ENCODE results near the gene DGKG. TPM values are rescaled to one million over a fixed set of nuclear protein-coding genes. Genes with fewer than 3 reads are reported as not detected.

The DGKG gene
- total RNA-seq, 4 donors from 2014 or later, result 0.70 to 13.2 (median 5.9) TPM

GRCh38 chr3:186115239-186115996, 246.6 kb downstream of the DGKG start:
- Histone ChIP-seq H3K36me3 (no peaks in the 10 kb centered on the region), H3K4me1 (peaks cover 0 to 6% (median under 1%) of the 10 kb centered on the region in 4 donors), H3K27me3 (no peaks in the 10 kb centered on the region), H3K4me3 (no peak overlapping the region), H3K27ac (no peak overlapping the region), H3K9me3 (no peaks in the 10 kb centered on the region)
- TF ChIP-seq CTCF (IDR thresholded peaks at IDR 0.05), result no peak
- no peak for TF ChIP-seq POLR2A (IDR thresholded peaks at IDR 0.05)
- DNase-seq, result no peak

- H3K27ac ChIP-seq, result no peak overlapping the region
- no peak overlapping the region for H3K4me3 ChIP-seq
- no peaks in the 10 kb centered on the region for H3K9me3 ChIP-seq
- no peaks in the 10 kb centered on the region for H3K27me3 ChIP-seq
- no peaks in the 10 kb centered on the region for H3K36me3 ChIP-seq
- no peak for DNase-seq
- H3K4me1 ChIP-seq, result peaks cover 0 to 20% (median 12%) of the 10 kb centered on the region in 4 donors
- TF ChIP-seq CTCF (IDR thresholded peaks at IDR 0.05), result no peak
- no peak for TF ChIP-seq POLR2A (IDR thresholded peaks at IDR 0.05)
These were observed 250.8 kb downstream of the DGKG start for GRCh38 chr3:186110975-186111974.

GRCh38 chr3:186109897-186110803, 251.9 kb downstream of the DGKG start:
- Histone ChIP-seq H3K4me1 (peaks cover 0 to 20% (median 12%) of the 10 kb centered on the region in 4 donors), H3K36me3 (no peaks in the 10 kb centered on the region), H3K4me3 (peak overlapping the region; percentile 48 to 70 (median 64)), H3K27me3 (no peaks in the 10 kb centered on the region), H3K27ac (peak overlapping the region; percentile 55 to 72 (median 66)), H3K9me3 (no peaks in the 10 kb centered on the region)
- peak in 1 of 3 donors; percentile 55 for DNase-seq
- no peak for TF ChIP-seq CTCF (IDR thresholded peaks at IDR 0.05)

- Histone ChIP-seq H3K9me3 (no peaks in the 10 kb centered on the region), H3K4me1 (peaks cover 0 to 20% (median 12%) of the 10 kb centered on the region in 4 donors), H3K27me3 (no peaks in the 10 kb centered on the region), H3K36me3 (no peaks in the 10 kb centered on the region), H3K4me3 (peak within 1 kb of the TSS; percentile 48 to 70 (median 64)), H3K27ac (peak within 1 kb of the TSS; percentile 55 to 73 (median 70))
- peak; percentile 94 to 99 (median 99) for DNase-seq
- TF ChIP-seq CTCF (IDR thresholded peaks at IDR 0.05), result peak in 1 of 6 experiments; percentile 22
- peak; percentile 23 to 63 for TF ChIP-seq POLR2A (IDR thresholded peaks at IDR 0.05)
These were observed 252.8 kb downstream of the DGKG start, which contains the start of gene ETV5 for GRCh38 chr3:186108941-186109865. Gene ETV5, minus strand, starts transcription at chr3:186109089. Its CDS starts 3,221 bp downstream, at chr3:186105868.

All from Peyer's patch (tissue), 4 donors.